Measurements from ENCODE around the gene KRT2. TPM values are rescaled to one million over a fixed set of nuclear protein-coding genes. Genes with fewer than 3 reads are reported as not detected.

The KRT2 gene
- total and polyA plus RNA-seq, 2 experiments from 2014 or later = not detected

- TF ChIP-seq EZH2 (IDR thresholded peaks at IDR 0.05; ENCODE audit: borderline replicate concordance) (no peak), EZH2phosphoT487 (IDR thresholded peaks at IDR 0.05; ENCODE audit: low read depth, severe bottlenecking, unreplicated experiment) (no peak), CTCF (IDR thresholded peaks at IDR 0.05; ENCODE audit: poor library complexity) (no peak)
- peaks cover 27% of the 10 kb centered on the region for H3K27me3 ChIP-seq
- no peak for DNase-seq (ENCODE audit: low spot score)
These were observed 10.9 kb upstream of the KRT2 start for GRCh38 chr12:52662918-52663229.

GRCh38 chr12:52662093-52662917 lies 10.3 kb upstream of the KRT2 start:
- TF ChIP-seq CTCF (IDR thresholded peaks at IDR 0.05; ENCODE audit: poor library complexity) (no peak), EZH2phosphoT487 (IDR thresholded peaks at IDR 0.05; ENCODE audit: low read depth, severe bottlenecking, unreplicated experiment) (no peak), EZH2 (IDR thresholded peaks at IDR 0.05; ENCODE audit: borderline replicate concordance) (no peak)

More at GRCh38 chr12:52662918-52663229, 10.9 kb upstream of the KRT2 start:
- no peaks in the 10 kb centered on the region for H3K9me2 ChIP-seq (replicated peaks; ENCODE audit: insufficient read depth)
- no peak overlapping the region for H3K4me2 ChIP-seq
- no peaks in the 10 kb centered on the region for H3K4me1 ChIP-seq (ENCODE audit: insufficient read depth)
- no peaks in the 10 kb centered on the region for H3K36me3 ChIP-seq (replicated peaks; ENCODE audit: insufficient read depth, low read depth)
- H3K79me2 ChIP-seq = no peaks in the 10 kb centered on the region
- no peaks in the 10 kb centered on the region for H3K9me3 ChIP-seq (ENCODE audit: low read depth)
- no peak overlapping the region for H3K27ac ChIP-seq
- no peak overlapping the region for H3K4me3 ChIP-seq
- H2AFZ ChIP-seq = no peak overlapping the region
- H4K20me1 ChIP-seq (ENCODE audit: insufficient read depth, poor library complexity, severe bottlenecking) = no peaks in the 10 kb centered on the region

GRCh38 chr12:52661668-52662067 lies 9.7 kb upstream of the KRT2 start:
- Histone ChIP-seq H3K9me3 (ENCODE audit: low read depth) (no peaks in the 10 kb centered on the region), H3K4me2 (no peak overlapping the region), H3K79me2 (no peaks in the 10 kb centered on the region), H3K27ac (no peak overlapping the region), H3K36me3 (replicated peaks; ENCODE audit: insufficient read depth, low read depth) (no peaks in the 10 kb centered on the region), H3K4me1 (ENCODE audit: insufficient read depth) (no peaks in the 10 kb centered on the region), H3K27me3 (peaks cover 31% of the 10 kb centered on the region), H2AFZ (no peak overlapping the region), H4K20me1 (ENCODE audit: insufficient read depth, poor library complexity, severe bottlenecking) (no peaks in the 10 kb centered on the region), H3K4me3 (no peak overlapping the region), H3K9me2 (replicated peaks; ENCODE audit: insufficient read depth) (no peaks in the 10 kb centered on the region)
- DNase-seq (ENCODE audit: low spot score) = no peak
- no peak for TF ChIP-seq CTCF (IDR thresholded peaks at IDR 0.05; ENCODE audit: poor library complexity)
- TF ChIP-seq EZH2 (IDR thresholded peaks at IDR 0.05; ENCODE audit: borderline replicate concordance) = no peak
- TF ChIP-seq EZH2phosphoT487 (IDR thresholded peaks at IDR 0.05; ENCODE audit: low read depth, severe bottlenecking, unreplicated experiment) = no peak
- 91% methylated on average over 3 of the region's 3 CpGs for WGBS (ENCODE audit: low lambda C conversion rate, missing lambda C conversion rate)

More at GRCh38 chr12:52662093-52662917, 10.3 kb upstream of the KRT2 start:
- Histone ChIP-seq H3K4me2 (no peak overlapping the region), H3K4me3 (no peak overlapping the region), H3K27me3 (peaks cover 32% of the 10 kb centered on the region), H4K20me1 (ENCODE audit: insufficient read depth, poor library complexity, severe bottlenecking) (no peaks in the 10 kb centered on the region), H3K9me3 (ENCODE audit: low read depth) (no peaks in the 10 kb centered on the region), H3K36me3 (replicated peaks; ENCODE audit: insufficient read depth, low read depth) (no peaks in the 10 kb centered on the region), H3K27ac (no peak overlapping the region), H3K4me1 (ENCODE audit: insufficient read depth) (no peaks in the 10 kb centered on the region), H3K9me2 (replicated peaks; ENCODE audit: insufficient read depth) (no peaks in the 10 kb centered on the region), H3K79me2 (no peaks in the 10 kb centered on the region), H2AFZ (no peak overlapping the region)
- no peak for DNase-seq (ENCODE audit: low spot score)
- 81% methylated on average over 10 of the region's 10 CpGs for WGBS (ENCODE audit: low lambda C conversion rate, missing lambda C conversion rate)

All from hepatocyte (in vitro differentiated cells).